Right renal pelvis (tissue), 4 donors: ENCODE results near the gene COBL. TPM values are rescaled to one million over a fixed set of nuclear protein-coding genes. Genes with fewer than 3 reads are reported as not detected.
"Not testable (repeated sequence)": the region's sequence is repeated elsewhere in the genome, so short reads cannot be mapped to it uniquely, and the experiment has no call there.

Experiments
- DNase-seq, 4 donors: peaks; one replicate each; pipeline ENCODE4 v3.0.0-alpha.2; 2013; ENCODE audit warnings: low read depth in 4 of 4, low spot score in 3 of 4, missing footprints in 1 of 4
- polyA plus RNA-seq, 4 donors: library from polyadenylated mRNA; unstranded; fragments of 120-200 nt; gene quantifications; one replicate each; pipeline ENCODE4 v1.2.1, GENCODE V29; 2013; ENCODE audit not compliant: insufficient read length in 4 of 4

The COBL gene
- polyA plus RNA-seq, 4 donors: 16.3 to 20.7 (median 17.1) TPM

DNA sequence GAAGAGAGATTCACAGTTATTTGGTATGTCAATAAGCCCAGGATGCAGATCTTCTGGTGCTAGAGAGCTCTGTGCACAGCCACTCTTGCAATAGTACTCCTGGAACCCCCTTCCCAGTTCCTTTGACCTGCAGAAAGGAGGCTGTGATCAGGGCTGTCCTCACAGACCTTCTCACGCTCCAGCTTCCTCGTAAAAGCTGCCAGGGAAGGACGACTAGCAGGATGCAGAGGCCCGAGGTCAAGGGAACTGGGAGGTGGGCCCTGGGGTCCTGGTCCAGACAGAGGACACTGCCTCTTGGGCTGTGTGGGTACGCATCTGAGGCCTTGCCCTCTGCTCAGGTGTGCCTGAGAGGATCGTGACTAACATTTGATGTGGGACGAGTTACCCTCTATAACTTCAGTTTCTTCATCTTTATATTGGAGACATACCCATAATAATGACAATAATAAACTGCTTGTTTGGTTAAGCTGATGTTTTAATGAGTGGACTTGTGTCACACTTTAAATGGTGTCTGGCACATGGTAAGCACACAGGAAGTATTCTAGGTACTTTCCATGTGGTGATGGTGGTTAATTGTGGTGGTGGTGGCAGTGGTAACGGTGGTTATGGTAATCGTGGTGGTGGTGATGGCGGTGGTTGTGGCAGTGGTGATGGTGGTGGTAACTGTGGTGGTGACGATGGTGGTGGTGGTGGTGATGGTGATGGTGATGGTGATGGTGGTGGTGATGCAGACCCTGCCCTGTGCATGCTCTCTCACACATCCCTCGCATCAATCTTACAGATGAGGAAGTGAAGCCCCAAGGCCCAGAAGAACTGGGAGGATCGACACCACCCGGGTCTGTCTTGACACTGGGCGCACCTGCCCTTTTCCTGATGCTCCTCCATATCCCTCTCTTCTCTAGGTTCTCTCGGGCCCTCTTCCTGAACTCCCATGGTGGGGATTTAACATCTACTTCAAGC lies 298.8 kb downstream of the COBL start:
- no peak for DNase-seq

GRCh38 chr7:51016546-51016945 lies 300.1 kb downstream of the COBL start:
- DNase-seq: no peak

GRCh38 chr7:51015581-51015980 lies 301.0 kb downstream of the COBL start:
- DNase-seq: no peak

- no peak for DNase-seq
Observed at GRCh38 chr7:51014811-51015210, 301.8 kb downstream of the COBL start.

- DNase-seq: no peak
Observed at GRCh38 chr7:51013861-51014511, 302.6 kb downstream of the COBL start.

DNA sequence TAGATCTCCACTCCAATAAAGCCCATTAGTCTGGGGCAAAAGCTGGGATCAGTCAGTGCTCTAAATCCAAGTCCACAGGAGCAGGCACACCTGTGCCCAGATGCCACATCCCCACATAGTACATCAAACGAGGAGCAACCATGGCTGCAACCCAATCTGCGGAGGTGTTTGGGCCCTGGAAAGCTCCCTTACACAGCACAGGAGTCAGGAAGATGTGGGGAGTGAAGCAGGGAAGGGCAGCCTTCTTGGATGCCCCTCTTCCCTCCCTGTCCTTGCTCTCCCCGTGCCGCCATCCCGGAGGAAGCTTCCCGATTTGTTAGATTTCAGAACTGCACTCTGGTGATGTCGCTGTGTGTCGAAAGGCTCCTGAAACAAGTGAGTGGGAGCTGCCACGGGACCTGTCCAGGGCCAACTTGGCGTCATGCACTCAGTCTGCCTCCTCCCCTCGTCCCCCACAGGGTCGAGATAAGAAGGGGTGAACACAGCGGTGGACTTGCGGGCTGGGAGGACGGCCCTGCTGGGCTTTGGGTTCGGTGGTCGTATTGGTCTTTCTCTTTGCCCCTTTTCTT lies 303.3 kb downstream of the COBL start:
- no peak for DNase-seq

DNA sequence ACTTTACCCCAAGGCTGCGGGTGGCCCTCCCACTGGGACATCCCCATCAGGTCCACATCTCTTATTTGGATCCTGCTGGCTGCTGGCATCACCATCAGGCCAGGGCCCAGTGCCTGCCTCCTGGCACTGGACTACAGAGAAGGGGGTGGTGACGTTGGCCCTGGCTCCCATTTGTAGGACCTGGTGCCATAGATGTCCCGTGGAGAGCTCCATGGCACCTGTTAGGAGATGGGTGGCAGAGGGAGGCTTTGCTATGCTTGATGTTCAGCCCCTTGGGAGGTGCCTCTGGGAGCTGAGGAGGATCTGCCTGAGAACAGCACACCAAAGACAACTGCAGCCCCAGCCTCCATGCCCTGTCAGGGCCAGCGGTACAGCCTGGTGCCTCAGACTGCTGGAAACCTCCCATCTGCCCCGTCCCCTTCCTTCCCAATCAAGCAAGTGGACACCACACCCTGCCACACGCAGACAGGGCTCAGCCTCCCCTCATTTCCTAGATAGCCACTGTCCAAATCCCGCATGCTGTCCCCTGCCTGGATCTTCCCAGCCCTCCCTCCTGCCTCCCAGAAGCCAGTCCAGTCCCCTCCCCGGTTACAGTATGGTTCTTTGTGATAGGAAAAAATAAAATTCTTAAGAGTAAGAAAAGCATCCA lies 303.9 kb downstream of the COBL start:
- no peak for DNase-seq

DNA sequence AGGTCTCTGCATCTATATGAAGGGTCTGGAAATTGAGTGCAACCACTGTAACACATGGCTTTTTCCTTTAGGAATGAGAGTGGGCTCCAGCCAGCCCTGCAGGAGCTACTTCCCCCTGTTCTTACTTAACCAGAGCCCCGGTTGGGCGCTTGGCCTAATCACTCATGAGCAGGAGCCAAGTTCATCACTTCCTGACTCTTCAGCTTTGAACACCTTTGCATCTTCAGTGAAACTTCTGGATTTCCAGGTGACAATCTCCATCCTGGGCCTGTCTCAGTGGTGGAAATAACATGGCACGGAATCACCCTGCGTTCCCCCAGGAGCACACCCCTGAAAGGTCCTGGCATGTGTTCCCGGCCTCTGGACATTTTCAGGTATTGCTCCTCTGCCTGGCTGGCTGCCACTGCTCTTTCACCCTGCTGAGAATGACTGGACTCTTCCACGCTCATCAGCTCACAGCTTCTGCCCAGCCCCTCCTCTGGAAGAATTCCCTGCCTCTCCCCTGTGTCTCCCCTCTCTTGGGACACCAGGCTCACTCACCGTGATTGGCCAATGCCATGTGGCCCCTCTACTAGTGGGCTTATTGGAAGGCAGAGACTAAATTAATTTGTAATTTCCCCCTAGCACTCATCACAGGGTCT lies 304.8 kb downstream of the COBL start:
- DNase-seq: no peak

- DNase-seq: no peak
Observed at GRCh38 chr7:51010534-51010933, 306.1 kb downstream of the COBL start.

GRCh38 chr7:51009716-51010496 lies 306.7 kb downstream of the COBL start:
- no peak for DNase-seq

DNA sequence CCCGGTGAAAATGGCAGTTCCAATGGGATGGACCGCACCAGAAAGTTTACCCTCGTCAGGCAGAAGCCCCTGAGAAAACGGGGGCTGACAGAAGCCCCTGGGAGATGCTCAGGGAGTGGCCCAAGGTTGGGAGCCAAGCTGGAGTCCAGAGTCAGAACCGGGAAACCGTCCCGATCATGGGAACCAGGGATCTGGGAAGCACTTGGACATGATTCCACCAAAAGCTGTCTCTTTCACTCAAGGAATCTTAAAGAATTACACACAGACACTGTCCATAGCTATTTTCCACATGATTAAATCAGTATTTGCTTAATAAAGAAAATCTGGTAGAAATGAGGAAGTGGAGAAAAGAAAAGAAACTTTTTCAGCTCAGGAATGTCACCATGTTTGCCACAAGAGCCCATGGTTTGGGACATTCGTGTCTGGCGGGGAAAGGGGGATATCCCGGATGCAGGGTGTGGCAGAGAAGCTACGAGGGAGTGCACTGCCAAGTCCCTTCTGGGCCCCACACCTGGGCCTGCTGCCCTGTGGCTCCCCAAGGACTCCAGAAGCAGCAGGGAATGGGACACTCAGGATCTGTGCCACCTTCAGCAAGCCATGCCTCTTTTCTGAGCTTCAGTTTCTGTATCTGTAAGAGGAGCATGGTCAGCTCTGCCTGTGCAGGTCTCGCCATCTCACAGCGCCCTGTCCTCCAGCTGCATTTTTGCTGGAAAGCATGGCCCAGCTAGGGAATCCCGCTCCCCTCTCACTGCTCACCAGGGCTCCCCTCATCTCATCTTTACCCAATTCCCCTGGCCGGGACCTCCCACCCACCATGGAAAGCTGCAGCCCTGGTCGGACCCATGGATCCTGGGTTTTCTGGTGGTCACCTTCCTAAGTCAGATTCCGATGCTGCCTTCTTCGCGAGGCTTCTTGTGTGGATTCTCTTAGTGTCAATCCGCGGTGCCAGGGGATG lies 308.8 kb downstream of the COBL start:
- no peak for DNase-seq

DNA sequence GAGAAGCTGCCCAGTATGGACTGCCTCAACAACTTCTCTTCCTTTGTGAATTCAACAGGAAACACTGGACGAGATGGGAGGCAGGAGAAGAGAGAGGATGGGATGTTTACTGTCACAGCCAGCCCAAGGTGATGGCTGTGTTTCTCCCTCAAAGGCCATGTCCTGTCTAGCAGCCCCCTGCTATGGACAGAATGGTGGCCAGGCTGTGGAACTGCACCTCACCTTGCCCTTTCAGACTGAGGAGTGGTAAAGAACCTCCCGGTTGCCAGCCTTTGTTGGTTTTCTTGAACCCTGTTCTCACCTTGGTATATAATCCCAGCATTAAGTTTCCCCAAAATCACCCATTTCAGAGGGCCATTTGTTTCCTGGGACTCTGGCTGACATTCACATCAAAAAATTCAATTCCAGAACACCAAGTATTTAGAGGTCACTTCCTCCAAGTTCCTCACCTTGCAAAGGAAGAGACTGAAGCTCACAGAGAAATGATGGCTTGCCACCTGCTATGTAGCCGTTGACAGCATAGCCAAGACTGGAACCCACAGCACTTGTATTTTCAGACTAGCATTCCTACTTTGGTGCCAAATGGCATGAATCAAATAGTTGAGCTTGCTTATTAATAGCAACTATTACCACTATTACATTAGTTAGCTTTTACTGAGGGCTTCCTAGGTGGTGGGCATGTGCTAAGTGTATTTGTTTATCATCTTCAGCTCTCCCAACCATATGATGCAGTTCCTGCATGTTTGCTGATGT lies 309.9 kb downstream of the COBL start:
- no peak for DNase-seq

- no peak for DNase-seq
Observed at GRCh38 chr7:51005074-51005473, 311.5 kb downstream of the COBL start.

DNA sequence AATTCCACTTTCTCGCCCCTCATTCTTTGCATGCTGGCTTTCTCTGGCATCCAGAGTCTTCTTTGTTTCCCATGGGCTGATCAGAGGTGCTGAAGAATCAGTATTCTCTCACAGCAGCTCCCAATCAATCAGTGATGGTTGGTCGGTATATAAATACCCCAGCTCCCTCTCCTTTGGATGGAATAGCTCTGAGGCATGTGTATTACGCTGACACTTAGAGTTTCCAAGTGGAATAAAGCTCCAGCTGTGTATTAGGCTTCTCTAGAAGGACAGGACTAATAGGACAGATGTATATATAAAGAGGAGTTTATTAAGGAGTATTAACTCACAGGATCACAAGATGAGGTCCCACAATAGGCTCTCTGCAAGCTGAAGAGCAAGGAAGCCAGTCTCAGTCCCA lies 315.7 kb downstream of the COBL start:
- no peak for DNase-seq

- DNase-seq: no peak
Observed at GRCh38 chr7:50994753-50995319, 321.8 kb downstream of the COBL start.

DNA sequence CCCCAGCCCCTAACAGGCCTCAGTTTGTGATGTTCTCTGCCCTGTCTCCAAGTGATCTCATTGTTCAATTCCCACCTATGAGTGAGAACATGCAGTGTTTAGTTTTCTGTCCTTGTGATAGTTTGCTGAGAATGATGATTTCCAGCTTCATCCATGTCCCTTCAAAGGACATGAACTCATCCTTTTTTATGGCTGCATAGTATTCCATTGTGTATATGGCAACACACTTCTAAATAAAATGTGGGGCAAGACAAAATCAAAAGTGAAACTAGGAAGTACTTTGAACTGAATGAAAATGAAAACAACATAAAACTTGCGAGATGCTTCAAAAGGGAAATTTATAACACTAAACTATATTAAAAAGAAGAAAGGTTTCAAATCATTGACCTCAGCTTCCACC lies 326.4 kb downstream of the COBL start:
- not testable (repeated sequence) for DNase-seq

DNA sequence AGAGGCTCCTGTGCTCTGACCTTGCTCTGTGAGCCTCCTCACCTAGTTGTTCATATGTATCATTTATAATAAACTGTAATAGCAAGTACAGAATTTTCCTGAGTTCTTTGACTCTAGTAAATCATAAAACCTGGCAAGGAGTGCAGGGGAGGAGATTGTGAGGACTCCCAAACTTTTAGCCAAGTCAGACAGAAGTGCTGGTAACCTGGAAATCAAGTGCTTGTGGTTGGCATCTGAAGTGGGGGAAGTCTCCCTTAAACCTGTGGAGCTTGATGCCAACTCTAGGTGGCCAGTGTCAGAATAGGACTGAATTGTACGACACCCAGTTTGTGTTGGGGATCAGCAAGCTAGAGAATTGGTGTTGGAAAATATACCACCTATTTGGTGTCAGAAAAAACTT lies 327.6 kb downstream of the COBL start:
- DNase-seq: no peak

GRCh38 chr7:50988465-50988864 lies 328.1 kb downstream of the COBL start:
- DNase-seq: no peak
